ENCODE results near the gene GFY.

GRCh38 chr19:49428547-49429451 lies 3.6 kb downstream of the GFY start:
- TF ChIP-seq, protein P1, sequence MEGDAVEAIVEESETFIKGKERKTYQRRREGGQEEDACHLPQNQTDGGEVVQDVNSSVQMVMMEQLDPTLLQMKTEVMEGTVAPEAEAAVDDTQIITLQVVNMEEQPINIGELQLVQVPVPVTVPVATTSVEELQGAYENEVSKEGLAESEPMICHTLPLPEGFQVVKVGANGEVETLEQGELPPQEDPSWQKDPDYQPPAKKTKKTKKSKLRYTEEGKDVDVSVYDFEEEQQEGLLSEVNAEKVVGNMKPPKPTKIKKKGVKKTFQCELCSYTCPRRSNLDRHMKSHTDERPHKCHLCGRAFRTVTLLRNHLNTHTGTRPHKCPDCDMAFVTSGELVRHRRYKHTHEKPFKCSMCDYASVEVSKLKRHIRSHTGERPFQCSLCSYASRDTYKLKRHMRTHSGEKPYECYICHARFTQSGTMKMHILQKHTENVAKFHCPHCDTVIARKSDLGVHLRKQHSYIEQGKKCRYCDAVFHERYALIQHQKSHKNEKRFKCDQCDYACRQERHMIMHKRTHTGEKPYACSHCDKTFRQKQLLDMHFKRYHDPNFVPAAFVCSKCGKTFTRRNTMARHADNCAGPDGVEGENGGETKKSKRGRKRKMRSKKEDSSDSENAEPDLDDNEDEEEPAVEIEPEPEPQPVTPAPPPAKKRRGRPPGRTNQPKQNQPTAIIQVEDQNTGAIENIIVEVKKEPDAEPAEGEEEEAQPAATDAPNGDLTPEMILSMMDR (IDR thresholded peaks at IDR 0.05 in 8 of 11, conservative IDR thresholded peaks at IDR 0.05 in 3 of 11) = no peak
- no peak for TF ChIP-seq POLR2AphosphoS5 (IDR thresholded peaks at IDR 0.05)
- no peak for TF ChIP-seq POLR2A (IDR thresholded peaks at IDR 0.05)
